A549 (cell line): ENCODE results near the gene BLMH.

ENCODE experiments used
- HOXA7 ChIP-seq: fragments of 250-450 bp; sonication (Bioruptor Pico); IDR thresholded peaks from 2 replicates; pipeline ENCODE4 v1.5.0; 2020; ENCODE audit warnings: mild to moderate bottlenecking, moderate library complexity
- MAX ChIP-seq: IDR thresholded peaks from 2 replicates; pipeline ENCODE4 v1.6.1; 2012
- RNF2 ChIP-seq: fragments of 200-600 bp; sonication (generic); IDR thresholded peaks from 2 replicates; pipeline ENCODE4 v1.6.1; 2016; ENCODE audit warnings: low read depth, mild to moderate bottlenecking, antibody characterized with exemption, moderate library complexity, borderline replicate concordance
- ZC3H11A ChIP-seq: fragments of 450-650 bp; IDR thresholded peaks from 2 replicates; pipeline ENCODE4 v1.6.1; 2014; ENCODE audit warnings: antibody characterized with exemption, mild to moderate bottlenecking
- TF ChIP-seq, protein P1 (sequence below): fragments of >200 bp; sonication (Bioruptor Twin); formaldehyde crosslinking; IDR thresholded peaks from 3 replicates; pipeline ENCODE4 v1.5.1; 2016

DNA sequence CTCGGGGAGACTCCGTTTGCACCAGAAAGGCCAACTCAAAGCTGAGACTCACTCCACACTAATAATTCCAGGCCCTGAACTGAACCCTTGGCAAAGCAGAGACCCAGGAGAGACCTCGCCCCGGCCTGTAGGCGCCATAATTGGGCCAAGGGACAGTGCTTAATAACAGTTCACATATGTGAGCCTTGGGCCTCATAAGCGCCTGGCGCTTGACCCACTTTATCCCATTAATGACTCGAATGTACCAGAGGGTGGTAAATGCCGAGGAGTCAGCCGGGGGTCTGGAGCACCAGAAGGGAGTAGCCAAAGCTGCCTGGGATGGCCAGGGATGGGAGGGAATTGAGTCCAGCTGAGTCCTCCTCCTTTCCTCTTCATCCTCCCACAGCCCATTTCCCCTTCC lies 80.8 kb downstream of the BLMH start:
- TF ChIP-seq MAX (no peak), ZC3H11A (no peak), HOXA7 (CRISPR knock-in tag) (no peak), RNF2 (no peak)
- TF ChIP-seq, protein P1, sequence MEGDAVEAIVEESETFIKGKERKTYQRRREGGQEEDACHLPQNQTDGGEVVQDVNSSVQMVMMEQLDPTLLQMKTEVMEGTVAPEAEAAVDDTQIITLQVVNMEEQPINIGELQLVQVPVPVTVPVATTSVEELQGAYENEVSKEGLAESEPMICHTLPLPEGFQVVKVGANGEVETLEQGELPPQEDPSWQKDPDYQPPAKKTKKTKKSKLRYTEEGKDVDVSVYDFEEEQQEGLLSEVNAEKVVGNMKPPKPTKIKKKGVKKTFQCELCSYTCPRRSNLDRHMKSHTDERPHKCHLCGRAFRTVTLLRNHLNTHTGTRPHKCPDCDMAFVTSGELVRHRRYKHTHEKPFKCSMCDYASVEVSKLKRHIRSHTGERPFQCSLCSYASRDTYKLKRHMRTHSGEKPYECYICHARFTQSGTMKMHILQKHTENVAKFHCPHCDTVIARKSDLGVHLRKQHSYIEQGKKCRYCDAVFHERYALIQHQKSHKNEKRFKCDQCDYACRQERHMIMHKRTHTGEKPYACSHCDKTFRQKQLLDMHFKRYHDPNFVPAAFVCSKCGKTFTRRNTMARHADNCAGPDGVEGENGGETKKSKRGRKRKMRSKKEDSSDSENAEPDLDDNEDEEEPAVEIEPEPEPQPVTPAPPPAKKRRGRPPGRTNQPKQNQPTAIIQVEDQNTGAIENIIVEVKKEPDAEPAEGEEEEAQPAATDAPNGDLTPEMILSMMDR: no peak
